GM08714 (cell line): ENCODE data around the gene ZDHHC11.
"Not testable (repeated sequence)": the region's sequence is repeated elsewhere in the genome, so short reads cannot be mapped to it uniquely, and the experiment has no call there.

ENCODE experiments used
- H3K4me3 ChIP-seq: fragments of 200-500 bp; sonication (Bioruptor generic); 2 replicates; pipeline ENCODE4 v1.5.1; 2014; ENCODE audit warnings: mild to moderate bottlenecking, low read length, inconsistent platforms
- ZNF274 ChIP-seq: IDR thresholded peaks from 2 replicates; pipeline ENCODE4 v1.6.1; 2012; ENCODE audit warnings: mild to moderate bottlenecking, low read depth, low read length

The ZDHHC11 gene

DNA sequence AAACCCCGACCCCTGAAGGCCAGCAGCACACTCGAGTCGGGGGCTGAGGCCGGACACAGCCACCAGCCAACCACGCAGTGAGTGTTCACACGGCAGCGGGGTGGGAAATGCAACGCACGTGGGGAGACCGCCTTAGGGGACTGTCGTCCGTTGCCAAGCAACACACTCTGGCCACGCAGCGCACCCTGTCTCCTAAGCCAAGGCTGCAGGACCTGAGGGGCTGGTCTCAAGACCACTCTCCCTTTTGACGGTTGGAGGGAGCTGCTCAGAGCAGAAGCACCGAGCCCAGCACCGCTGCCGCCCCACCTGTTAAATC, 34.3 kb upstream of the ZDHHC11 start:
- no peak overlapping the region for H3K4me3 ChIP-seq
- no peak for TF ChIP-seq ZNF274

DNA sequence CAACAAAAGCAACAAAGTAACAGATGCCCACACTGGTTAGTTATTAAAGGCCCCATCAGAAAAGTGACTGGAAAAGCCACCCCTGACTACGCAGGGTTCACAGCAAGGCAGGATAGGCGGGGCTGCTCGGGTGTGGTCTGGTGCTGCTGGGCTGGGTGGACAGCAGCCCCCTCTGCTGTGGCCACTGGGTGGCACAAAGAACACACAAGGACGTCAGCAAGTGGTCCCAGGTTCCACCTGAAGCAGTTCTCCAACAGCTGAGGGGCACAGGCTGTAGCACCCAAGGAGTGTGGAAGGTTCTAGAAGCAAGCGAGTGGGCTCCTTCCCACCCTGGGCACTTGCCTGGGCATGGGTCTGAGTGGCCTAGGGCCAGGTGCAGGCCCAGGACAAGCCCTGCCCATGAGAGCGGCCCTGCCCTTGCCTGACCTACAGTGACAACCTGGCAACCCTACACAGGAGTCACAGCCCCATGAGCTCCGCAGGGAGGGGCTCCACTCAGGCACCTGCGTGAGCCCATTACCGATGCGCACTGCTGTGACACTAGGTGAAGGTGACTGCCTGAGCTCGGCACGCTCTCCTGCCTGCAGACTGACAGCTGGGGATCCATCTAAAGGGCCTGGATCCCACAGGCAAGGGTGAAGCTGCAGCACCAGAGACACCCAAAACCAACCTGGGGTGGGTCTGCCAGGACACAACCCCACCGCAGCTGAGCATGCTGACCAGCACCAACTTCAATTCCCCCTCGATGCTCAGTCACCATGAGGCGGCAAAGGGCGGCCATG, 33.8 kb upstream of the ZDHHC11 start:
- no peak overlapping the region for H3K4me3 ChIP-seq
- no peak for TF ChIP-seq ZNF274

- H3K4me3 ChIP-seq: no peak overlapping the region
- no peak for TF ChIP-seq ZNF274
Observed at GRCh38 chr5:883475-884181, 32.8 kb upstream of the ZDHHC11 start.

- H3K4me3 ChIP-seq: no peak overlapping the region
Observed at GRCh38 chr5:882253-883183, 31.7 kb upstream of the ZDHHC11 start.

GRCh38 chr5:881551-881935, 30.8 kb upstream of the ZDHHC11 start:
- TF ChIP-seq ZNF274: no peak
- H3K4me3 ChIP-seq: no peak overlapping the region

More at GRCh38 chr5:882253-883183, 31.7 kb upstream of the ZDHHC11 start:
- TF ChIP-seq ZNF274: no peak

DNA sequence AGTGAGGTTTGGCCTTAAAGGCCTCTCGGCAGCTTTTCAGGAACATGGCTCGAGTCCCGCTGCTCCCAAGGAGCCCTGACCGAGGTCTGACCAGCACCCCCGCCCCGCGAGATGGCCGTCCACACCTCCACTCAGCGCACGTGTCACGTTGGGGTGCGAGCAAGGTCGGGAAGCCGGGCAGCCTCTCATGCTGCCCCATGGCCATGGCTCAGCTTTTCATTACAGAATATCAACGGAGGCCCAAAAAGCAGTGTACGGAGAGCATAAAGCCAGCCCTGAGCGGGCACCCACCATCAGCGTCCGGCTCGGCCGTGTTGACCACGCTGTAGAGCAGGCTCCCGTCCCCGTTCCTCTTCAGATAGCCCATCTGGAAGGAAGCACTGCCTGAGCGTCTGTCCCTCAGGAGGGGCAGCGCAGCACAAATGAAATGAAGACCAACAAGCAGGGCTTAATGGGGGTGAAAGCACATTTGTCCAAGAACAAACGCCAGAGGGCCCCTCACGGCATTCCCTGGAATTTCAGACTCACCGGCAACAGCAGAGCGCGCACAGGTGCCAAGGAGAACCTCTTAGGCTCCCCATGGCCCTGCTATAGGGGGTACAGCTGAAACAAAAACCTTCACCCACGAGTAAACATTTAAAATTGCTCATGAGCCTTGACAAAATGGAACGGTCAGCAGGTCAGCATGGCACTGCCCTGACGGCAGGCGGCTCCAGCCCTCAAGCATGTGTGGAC, 30.2 kb upstream of the ZDHHC11 start:
- no peak for TF ChIP-seq ZNF274

DNA sequence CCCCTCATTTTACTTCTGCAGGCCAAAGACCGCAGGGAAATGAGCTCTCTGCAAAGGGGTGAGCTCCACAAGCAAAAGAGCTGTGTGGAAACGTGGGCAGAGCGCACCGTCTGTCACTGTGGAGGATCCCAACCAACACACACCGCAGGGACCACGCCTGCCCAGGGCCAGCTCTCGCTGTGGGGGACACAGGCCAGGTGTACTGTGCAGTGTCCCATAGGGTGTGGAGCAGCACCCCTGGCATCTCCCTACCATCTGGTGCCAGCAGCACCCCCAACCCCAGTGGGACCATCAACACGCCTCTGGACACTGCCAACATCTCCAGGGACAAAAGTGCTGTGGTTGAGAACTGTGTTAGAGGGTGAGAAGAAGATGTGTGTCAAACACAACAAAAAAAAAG, 27.9 kb upstream of the ZDHHC11 start:
- H3K4me3 ChIP-seq: not testable (repeated sequence)

More for the DNA sequence above, 30.2 kb upstream of the ZDHHC11 start:
- no peak overlapping the region for H3K4me3 ChIP-seq

DNA sequence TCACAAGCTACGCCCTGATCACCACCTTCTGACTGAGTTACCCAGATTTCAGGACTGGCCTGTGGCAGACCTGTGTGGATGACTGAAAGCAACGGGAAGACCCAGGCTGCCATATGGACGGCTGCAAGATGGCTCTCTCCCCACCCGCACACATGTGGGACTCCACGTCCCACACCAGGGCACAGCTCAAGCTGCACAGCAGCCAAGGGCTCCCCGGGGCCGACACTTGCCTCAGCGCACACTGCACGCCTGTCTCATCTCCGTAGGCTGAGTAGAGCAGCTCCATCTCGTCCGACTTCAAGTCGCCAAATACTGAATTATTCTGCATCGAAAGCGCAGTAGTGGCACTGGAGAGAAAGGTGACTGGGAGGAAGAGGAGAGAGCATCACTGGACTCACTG, 27.3 kb upstream of the ZDHHC11 start:
- no peak overlapping the region for H3K4me3 ChIP-seq
- no peak for TF ChIP-seq ZNF274

DNA sequence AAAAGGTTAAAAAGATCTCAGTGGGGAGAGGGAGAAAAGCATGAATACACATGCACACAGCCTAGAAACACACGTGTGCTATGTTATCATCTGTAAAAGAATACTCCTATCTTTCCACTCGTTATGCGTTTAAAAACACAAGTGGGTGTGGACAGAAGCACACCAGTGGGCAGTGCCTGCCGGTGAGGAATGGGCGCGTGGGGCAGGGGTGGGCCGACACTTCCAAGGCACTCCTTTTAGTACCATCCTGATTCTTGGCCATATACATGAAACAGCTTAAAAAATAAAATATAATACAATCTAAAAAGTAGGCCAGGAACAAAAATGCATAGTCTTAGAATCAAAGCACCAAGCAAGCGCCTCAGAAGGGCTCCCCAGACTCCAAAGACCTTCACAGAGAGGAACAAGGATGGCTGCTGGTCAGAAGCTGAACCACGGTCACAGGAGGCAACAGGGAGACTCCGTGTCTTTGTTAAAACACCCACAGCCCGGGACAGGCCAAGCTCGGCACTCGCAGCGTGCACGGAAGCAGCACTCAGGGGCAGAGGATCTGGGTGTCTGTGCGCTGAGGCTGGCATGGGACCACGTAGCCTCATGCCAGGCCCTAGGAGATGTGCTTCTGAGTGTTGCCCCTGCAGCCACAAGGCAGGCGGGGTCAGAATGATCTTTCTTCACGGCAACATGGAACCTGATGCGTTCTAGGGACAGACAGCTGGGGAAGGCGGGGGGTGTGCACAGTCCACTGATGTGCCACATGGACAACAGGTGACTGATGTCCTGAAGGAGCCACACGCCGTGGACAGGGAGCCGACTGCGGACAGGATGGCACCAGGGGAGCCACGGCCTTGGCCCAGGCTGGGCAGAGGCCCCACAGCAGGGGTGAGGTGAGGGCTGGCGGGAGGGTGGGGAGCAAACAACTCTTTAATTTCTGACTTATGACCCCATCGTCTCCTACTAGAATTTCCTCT, 25.9 kb upstream of the ZDHHC11 start:
- no peak for TF ChIP-seq ZNF274
- H3K4me3 ChIP-seq: no peak overlapping the region

- no peak overlapping the region for H3K4me3 ChIP-seq
- no peak for TF ChIP-seq ZNF274
Observed at GRCh38 chr5:875931-876330, 25.1 kb upstream of the ZDHHC11 start.

DNA sequence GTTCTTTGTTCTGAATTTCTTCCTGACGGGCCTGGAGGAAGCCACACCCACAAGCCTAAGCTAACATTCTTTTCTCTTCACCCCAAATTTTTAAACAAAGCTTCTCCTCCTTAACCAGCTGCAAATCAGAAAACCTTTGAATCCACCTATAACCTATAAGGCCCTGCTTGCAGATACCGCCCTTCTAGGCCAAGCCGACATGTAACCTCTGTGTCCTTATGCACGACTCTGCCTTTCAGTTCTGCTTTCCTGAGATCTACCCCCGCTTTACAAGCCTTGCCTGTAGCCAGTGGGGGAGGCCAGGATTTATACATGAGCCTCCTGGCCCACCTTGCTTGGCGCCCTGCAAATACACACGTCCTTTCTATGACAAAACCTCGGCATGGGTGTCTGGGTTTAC, 22.5 kb upstream of the ZDHHC11 start:
- TF ChIP-seq ZNF274: no peak
- no peak overlapping the region for H3K4me3 ChIP-seq

DNA sequence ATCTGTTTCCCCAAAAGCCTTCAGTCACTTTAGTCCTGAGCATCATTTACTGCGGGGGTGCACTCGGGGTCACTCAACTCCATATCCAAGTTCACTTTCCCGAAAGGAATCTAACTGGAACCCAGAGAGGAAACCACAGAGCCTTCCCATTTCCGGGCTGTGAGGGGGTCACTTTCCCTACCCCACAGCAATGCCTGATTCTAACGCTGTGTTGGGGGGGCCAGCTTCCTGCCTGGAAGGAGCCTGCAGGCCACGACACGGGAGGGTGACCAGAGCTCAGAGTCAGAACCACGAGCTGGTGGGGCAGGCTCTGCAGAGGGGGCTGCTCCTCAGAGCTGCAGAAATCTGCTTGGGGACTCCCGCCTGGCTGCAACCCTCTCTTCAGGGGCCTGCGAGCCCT, 21.5 kb upstream of the ZDHHC11 start:
- no peak overlapping the region for H3K4me3 ChIP-seq
- TF ChIP-seq ZNF274: no peak
